Measurements from ENCODE around the gene KDM1B.
A peak's percentile ranks its signal among the peaks of the same experiment; 100 is the strongest.
"Not testable (repeated sequence)": the region's sequence is repeated elsewhere in the genome, so short reads cannot be mapped to it uniquely, and the experiment has no call there.

The KDM1B gene

DNA sequence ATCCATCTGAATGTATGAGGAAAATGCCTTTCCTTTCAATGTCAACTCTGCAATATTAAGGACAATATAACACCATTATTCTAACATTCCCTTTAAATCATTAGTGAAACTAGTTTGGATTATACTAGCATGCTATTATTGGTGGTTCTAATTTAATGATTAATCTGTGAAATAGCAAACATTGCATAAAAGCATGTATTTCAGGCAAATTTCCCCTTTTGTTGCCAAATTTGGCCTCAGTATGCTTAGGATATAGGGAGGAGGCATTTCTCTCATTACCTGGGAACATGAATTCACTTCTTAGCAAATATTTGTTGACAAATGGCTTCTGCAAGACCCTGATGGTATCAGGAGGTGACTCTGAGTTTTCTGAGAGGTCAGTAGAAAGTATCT is 1.9 kb upstream of the KDM1B start:
- no peak for DNase-seq

DNA sequence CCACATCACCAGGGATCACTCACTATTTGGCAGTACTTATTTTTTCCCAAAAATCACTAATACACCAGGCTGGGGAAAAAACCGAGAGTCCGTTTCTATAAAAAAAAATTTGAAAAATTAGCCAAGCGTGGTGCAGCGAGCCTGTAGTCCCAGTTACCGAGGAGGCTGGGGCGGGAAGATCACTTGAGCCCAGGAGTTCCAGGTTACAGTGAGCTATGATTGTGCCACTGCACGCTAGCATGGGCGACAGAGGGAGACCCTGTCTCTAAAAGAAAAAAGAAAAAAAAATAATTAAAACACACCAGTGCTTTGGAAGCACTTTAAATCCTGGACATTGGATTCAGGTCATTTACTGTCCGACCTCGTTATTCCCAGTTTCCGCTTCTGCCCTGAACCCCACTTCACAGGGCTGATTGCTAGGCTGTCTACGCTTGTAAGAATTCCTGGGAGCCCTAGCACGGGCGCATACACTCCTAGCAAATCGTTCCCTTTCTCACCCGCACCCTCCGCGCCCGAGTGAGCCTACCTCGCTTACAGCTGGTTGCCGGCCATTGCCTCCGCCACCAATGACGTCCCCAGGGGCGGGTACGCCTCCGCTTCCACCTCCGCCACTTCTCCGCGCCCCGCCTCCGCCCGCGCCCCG is 594 bp upstream of the KDM1B start, which contains the start of gene TPMT:
Gene TPMT (minus strand): TSS at position 571 of the 643 bp plus-strand sequence. CDS start 5,950 bp downstream, outside the sequence.
- DNase-seq = peak; percentile 90 to 98

DNA sequence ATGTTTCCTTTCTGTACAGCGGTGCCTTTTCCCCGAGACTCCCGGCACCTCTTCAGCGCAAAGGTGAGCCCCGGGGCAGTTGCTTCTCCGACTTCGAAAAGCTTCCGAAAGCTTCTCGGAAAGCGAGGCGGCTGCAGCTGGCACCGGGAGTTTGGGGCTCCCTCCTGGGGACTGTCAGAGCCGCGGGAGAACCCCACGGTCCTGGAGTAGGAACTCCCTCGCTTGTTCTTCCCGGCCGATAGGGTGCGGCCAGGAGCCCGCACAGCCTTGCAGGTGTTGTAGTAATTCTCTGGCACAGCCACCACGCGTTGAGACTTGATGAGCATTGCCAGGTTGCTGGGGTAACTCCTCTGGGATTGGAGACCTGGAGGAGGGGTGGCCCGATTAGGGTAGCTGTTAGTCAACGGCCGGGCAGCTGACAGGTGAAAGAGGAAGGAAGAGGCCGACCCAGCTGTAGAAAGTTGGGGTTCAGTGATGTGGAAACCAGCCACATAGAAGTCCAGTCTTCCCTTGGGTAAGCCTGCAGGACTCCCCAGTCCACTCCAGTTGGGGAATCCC is 721 bp downstream of the KDM1B start:
- peak; percentile 86 to 91 for DNase-seq

DNA sequence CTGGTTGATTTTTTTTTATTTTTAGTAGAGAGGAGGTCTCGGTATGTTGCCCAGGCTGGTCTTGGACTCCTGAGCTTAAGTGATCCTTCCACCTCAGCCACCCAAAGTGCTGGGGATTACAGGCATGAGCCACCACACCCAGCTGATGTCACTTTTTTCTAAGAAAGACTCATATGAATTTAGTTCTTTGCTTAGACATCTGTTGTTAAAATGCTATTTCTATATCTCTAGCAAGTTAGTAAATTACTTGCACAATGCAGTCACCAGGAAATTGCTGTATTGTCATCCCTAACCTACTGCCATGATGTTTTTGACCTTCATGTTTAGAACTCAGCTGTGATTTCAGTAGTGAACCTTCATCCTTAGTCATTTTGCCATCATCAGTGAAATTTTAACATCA is 5.7 kb downstream of the KDM1B start:
- no peak for DNase-seq

DNA sequence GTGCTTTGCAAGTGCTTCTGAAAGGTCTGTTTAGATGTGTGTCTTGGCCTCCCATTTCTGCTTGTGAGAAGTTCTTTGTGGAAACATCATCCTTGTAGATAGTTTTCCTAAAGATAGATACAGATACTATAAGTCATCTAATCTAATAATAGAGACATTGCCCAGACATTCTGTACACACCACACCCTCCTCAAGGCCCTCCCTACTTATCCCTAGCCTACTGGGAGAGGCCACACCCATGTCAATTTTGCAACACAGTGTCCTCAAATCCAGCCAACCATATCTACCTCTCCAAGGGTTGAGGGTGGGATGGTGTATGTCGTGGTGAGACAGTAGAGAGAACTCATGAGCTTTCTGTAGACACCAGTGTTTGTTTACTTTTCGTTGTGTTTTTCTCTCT is 6.2 kb downstream of the KDM1B start:
- DNase-seq = no peak

DNA sequence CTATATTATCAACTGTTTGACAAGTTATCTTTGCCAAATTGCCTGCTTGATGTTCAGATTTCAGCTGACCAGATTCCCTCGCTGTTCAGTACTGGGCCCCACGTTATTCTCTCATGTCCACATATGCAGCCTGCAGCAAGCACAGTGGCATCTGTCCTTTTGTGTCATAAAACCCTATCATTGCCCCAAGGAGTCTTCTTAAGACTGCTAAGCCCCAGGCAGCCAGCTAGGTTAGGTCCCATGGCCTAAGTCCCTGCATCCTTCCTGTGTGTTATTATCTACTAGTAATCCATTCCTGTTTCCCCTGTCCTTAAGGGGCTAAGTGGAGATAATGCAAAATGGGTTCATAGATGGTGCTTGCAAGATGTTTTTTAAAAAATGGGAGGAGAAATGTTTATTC is 7.2 kb downstream of the KDM1B start:
- no peak for DNase-seq

DNA sequence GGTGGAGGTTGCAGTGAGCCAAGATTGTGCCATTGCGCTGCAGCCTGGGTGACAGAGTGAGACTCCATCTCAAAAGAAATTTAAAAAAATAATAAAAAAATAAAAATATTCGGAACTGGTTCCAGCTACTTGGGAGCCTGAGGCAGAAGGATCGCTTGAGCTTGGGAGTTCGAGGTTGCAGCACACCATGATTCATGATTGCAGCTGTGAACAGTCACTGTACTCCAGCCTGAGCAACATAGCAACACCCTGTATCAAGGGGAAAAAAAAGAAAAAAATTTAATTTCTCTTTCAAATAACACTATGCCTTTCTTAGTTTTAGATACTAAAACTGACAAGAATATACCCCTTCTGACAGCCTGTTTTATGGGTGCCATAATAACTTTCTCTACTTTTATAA is 10.5 kb downstream of the KDM1B start:
- DNase-seq = no peak

DNA sequence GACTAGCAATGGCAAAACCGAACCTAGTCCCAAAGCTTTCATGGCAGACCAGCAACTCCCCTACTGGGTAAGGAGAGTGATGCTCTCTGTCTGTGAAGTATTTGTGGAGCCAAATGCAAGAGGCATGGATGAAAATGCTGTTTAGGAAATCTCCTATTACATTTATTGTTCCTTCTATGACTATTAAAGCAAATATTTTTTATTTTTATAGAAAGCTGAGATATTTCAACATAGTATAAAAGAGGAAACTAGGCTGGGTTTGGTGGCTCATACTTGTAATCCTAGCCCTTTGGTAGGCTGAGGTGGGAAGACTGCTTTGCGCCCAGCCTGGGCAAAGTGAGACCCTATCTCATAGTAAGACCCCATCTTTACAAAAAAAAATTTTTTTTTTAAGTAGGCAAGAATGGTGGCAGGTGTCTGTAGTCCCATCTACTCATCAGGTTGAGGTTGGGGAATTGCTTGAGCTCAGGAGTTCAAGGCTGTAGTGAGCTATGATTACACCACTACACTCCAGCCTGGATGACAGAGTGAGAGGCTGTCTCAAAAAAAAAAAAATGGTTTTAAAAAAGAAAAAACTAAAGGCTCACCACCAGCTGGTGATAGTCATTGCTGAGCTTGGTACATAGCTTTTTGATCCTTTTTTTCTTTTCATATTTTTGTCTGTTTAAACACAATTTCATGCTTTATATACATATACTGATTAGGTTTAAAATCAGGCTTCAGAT is 11.3 kb downstream of the KDM1B start:
- DNase-seq = no peak

DNA sequence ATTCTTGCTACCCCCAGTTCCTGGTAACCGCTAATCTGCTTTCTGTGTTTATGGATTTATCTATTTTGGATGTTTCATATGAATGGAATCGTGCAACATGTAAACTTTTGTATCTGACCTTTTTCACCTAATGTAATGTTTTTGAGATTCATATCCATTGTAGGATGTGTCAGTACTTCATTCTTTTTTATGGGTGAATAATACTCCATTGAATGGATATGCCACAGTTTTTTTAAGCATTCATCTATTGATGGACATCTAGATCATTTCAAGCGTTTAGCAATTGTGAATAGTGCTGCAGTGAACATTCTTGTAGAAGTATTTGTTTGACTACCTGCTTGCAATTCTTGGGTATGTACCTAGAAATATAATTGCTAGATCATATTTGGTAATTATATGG is 13.0 kb downstream of the KDM1B start:
- DNase-seq = no peak

DNA sequence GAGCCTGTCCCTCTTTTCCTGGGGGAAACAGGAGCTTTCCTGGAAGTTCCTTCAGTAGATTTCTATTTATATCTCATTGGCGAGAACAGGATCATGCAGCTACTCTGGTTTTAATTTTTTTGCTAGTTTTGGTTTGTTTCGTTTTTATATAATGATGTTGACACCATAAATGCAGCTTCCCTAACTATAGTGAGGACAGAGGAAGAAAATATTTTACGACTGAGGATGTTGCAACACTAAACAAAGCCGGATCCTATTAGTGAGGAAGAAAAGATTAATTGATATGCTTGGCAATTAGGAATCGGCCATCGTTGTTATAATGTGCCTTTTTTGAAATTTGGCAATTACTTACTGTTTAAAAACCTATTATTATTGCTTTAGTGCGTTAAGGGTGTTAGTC is 16.6 kb downstream of the KDM1B start:
- DNase-seq = no peak

DNA sequence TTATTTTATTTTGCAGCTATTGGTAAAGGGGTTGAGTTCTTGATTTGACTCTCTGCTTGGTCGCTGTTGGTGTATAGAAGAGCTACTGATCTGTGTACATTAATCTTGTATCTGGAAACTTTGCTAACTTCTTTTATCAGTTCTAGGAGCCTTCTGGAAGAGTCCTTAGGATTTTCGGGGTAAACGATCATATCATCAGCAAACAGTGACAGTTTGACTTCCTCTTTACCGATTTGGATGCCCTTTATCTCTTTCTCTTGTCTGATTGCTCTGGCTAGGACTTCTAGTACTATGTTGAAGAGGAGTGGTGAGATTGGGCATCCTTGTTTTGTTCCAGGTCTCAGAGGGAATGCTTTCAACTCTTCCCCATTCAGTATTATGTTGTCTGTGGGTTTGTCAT is 21.0 kb downstream of the KDM1B start:
- not testable (repeated sequence) for DNase-seq

DNA sequence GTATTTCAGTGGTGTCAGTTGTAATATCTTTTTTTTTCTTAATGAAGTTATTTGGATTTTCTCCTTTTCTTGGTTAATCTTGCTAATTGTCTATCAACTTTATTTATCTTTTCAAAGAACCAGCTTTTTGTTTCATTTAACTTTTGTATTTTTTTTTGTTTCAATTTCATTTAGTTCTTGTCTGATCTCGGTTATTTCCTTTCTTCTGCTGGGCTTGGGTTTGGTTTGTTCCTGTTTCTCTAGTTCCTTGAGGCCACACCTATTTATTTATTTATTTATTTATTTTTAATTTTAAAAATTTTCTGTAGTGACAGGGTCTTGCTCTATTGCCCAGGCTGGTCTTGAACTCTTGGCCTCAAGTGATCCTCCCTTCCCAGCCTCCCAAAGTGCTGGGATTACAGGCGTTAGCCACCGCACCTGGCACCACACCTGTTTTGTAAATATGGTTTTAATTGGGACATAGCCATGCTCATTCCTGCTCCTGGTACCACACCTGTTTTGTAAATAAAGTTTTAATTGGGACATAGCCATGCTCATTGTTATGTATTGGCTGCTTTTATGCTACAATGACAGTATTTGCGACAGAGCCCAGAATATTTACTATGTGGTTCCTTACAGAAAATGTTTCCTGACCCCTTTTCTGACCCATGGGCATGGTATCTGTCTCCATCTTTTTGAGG is 22.2 kb downstream of the KDM1B start:
- no peak for DNase-seq

DNA sequence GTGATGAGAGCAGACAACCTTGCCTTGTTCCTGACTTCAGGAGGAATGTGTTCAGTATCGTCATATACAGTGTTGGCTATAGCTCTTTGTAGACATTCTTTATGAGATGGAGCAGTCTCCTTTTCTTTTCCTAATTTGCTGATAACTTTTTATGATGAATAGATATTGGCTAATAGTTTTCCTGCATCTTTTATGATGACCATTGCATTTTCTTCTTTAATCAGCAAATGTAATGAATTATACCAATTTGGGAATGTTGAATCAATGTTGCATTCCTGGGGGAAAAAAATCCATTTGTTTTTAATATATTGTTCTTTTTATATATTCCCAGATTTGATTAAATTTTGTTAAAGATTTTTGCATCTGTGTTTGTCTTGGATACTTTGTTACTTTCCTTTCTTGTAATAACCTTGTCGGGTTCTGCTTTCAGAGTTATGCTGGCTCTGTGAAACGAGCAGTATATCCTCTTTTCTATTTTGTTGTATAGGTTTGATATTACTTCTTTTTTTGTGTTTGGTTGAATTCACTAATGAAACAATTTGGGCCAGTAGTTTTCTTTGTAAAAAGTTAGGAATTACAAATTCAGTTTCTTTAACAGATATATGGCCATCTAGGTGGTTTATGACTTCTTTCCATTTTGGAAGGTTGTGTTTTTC is 23.9 kb downstream of the KDM1B start:
- DNase-seq = no peak

DNA sequence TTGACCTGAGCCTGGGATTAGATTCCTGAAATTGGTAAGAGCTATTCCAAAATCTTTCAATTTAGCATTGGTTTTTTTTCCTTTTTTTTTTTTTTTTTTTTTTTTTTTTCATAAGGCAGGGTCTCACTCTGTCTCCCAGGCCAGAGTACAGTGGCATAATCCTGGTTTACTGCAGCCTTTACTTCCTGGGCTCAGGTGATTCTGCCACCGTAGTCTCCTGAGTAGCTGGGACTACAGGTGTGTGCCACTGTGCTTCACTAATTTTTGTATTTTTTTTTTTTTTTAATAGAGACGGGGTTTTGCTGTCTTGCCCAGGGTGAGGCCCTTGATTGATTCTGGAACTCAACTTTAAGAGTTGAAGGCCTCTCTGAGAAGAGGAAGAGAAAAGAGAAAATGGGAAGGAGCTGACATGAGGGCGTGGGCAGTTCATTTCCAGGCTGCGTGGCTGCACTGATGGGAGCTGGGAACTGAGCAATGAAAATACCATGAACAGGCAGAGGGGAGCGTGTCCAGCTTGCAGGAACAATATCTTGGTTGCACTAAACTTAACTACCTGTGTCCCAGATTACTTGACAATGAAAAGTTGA is 24.6 kb downstream of the KDM1B start:
- DNase-seq = no peak

DNA sequence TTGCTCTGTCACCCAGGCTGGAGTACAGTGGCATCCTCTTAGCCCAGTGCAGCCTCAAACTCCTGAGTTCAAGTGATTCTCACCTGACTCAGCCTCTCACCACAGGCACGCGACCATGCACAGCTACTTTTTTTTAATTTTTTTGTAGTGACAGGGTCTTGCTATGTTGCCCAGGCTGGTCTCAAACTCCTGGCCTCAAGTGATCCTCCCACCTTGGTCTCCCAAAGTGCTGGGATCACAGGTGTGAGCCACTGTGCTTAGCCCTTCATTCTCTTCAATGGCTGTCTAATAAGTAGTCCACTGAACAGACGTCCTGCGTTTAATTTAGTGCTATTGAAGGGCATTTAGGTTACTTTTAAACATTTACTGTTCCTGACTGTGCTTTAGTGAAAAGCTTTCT is 27.3 kb downstream of the KDM1B start:
- no peak for DNase-seq

DNA sequence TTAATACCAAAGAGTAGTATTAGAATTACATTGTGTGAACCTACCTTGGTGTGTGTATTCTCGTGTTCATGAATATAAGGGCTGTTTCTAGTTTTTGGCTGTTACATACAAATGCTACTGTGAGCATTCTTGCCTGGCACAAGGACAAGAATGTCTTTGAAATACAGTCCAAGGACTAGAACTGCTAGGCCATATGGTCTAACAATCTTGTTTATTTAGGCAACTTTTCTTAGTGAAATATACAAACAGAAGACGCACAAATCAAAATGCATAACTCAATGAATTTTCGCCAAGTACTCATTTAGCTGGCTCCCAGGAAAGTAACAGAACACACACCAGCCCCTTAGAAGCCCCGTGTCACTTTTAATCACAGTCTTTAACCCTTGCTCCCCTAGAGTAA is 28.5 kb downstream of the KDM1B start:
- no peak for DNase-seq

DNA sequence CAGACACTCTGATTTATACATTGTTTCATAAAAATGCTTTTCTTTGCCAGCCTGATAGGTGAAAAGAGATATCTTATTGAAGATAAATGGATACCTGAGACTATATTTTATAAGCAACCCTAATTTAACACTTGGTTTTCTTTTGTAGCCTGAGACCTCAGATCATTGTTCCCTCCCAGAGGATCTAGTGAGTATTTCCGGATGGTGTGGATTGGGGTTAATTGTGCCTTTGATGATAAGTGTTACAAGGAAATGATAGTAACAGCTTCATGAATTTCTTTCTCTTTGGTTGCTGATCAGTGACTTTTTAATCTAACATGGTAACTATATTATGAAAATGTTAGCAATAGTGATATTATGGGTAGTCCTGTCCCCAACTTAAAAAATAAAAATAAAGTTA is 30.4 kb downstream of the KDM1B start:
- no peak for DNase-seq

DNA sequence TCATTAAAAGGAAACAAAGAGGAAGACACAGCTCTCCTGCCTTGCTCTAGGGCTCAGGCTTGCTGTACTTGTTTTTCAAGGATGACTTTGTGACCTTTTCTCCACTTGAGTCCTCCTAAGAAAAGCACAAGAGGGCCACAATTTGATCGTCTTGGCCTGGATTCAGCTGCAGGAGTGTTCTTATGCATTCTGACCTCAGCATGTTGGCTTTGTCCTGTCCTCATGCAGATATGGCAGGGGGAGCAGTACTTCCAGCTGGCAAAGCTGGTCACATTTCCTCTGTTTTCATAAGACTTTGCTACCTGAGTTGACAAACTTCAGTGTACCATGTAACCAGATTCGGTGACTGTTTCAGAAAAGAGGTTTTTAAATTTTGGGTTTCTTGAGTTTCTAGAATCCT is 30.8 kb downstream of the KDM1B start:
- no peak for DNase-seq

DNA sequence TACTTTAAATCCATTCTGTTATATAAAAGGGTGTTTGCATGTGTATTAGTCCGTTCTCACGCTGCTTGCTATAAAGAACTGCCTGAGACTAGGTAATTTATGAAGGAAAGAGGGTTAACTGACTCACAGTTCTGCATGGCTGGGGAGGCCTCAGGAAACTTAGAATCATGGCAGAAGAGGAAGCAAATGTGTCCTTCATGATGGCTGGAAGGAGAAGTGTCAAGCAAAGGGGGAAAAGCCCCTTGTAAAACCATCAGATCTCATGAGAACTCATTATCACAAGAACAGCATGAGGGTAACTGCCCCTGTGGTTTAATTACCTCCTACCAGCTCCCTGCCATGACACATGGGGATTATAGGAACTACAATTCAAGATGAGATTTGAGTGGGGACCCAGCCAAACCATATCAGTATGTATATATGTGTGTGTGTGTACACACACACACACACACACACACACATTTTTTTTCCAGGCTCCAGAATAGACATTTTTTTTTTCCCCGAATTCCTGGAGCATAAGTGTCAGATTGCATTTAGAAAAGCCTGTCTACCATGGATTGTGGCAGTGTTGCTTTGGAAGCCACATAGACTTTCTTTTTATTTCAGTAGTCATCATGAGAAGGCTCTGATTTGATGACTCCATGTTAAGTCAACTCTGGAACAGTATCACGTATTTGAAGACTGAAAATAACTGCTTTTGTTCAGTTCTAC is 31.5 kb downstream of the KDM1B start:
- DNase-seq = no peak

DNA sequence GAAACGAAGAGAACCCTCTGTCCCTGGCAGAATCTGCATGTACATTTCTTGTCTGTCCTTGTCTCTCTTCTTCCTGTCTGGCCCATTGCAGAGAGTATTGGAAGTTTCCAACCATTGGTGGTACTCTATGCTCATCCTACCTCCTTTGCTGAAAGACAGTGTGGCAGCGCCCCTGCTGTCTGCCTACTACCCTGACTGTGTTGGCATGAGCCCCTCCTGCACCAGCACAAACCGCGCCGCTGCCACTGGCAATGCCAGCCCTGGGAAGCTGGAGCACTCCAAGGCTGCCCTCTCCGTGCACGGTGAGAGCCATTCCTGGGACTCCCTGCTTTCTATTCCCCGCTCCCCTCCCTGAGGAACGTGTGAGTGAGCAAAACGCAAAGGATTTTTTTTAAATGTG is 32.5 kb downstream of the KDM1B start:
- DNase-seq = no peak

DNA sequence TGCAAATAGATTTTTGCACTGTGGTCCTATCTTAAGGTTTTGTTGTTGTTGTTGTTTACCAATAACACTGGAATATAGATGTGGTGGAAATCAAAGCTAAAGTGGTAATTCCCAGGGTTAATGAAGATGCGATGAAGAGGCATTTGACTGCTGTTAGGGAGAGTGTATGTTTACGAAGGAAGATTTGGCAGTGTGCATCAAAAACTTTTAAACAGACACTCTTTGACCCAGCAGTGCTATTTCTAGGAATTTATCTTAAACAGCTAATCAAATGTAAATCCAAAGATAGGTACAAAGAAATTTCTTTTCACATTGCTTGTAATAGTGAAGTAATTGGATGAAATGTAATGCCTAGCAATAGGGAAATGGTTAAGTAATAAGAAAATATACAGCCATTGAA is 34.0 kb downstream of the KDM1B start:
- no peak for DNase-seq

DNA sequence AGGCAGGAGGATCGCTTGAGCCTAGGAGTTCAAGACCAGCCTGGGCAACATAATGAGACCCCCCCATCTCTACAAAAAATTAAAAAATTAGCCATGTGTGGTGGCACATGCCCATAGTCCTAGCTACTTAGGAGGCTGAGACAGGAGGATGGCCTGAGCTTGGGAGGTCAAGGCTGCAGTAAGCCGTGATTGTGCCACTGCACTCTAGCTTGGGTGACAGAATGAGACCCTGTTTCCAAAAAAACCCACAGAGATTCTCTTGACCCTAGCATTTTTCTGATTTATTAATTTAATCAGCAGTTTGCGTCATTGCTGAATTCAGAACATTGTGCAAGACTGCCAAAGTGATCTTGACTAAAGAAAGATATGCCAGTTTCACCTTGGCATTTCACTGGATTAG is 36.8 kb downstream of the KDM1B start:
- DNase-seq = no peak
